CD4-positive, alpha-beta T cell treated with Interleukin-1 beta for 1 hour (primary cell): ENCODE data around the gene FCRL6.

ENCODE experiments used
- DNase-seq, 2 donors: peaks; one replicate each; pipeline ENCODE4 v3.0.0-alpha.2; 2020 to 2022

FCRL6 gene

DNA sequence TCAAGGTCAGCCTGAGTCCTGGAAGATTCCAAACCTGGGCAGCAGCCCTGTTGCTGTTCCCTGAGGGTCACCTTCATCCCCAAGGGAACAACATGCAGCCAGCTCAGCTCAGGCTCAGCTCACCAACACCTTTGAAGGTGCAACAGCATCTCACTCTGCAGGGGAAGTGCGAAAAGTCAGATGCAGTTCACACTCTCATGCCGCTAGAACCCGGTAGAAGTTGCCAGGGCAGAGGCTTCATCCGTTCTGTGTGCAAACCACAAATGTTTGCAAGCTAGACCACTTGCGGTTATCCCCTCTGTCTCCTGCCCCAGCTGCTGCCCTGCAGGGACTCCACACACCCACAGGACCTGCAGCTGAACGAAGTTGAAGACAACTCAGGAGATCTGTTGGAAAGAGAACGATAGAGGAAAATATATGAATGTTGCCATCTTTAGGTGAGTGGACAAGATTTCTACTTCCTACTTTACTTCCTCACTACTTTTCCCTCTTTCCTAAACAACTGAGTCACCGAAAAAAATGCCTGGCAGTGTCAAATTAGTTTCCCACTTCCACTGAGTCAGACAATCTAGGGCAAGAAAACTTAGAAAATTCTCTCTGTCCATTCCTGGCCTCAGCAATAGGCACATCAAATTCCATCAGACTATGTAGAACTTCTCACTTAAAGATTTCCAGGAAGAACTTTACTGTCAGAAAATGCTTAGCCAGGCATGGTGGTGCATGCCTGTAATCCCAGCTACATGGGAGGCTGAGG, 1.8 kb upstream of the FCRL6 start:
- DNase-seq, result peak; percentile 48 to 53

- DNase-seq, result no peak
Measured at GRCh38 chr1:159803956-159804689, 2.0 kb downstream of the FCRL6 start.

GRCh38 chr1:159804924-159805323, 2.8 kb downstream of the FCRL6 start:
- no peak for DNase-seq

GRCh38 chr1:159815926-159816325, 13.8 kb downstream of the FCRL6 start:
- no peak for DNase-seq

DNA sequence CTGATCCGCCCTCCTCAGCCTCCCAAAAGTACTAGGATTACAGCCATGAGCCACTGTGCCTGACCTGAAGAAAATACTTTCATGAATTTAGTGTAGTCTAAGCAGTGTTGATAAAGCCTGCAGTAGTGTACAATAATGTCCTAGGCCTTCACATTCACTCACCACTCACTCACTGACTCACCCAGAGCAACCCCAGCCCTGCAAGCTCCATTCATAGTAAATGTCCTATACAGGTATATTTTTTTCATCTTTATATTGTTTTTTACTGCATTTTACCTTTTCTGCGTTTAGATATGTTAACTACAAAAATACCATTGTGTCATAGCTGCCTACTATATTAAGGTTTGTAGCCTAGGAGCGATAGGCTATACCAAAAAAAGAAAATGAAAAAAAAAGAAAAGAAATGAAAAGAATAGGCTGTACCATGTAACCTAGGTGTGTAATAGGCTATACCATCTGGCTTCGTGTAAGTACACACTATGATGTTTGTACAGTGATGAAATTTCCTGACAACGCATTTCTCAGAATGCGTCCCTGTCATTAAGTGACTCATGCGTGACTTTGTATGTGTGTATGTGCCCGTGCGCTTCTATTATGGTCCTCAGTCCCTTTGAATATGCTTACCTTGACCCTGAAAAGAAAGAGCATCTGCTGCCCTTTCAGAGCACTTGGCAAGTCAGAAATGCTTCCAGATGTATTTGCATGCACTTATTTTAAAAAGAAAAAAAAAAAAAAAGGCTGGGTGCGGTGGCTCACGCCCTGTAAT, 15.3 kb downstream of the FCRL6 start:
- no peak for DNase-seq

DNA sequence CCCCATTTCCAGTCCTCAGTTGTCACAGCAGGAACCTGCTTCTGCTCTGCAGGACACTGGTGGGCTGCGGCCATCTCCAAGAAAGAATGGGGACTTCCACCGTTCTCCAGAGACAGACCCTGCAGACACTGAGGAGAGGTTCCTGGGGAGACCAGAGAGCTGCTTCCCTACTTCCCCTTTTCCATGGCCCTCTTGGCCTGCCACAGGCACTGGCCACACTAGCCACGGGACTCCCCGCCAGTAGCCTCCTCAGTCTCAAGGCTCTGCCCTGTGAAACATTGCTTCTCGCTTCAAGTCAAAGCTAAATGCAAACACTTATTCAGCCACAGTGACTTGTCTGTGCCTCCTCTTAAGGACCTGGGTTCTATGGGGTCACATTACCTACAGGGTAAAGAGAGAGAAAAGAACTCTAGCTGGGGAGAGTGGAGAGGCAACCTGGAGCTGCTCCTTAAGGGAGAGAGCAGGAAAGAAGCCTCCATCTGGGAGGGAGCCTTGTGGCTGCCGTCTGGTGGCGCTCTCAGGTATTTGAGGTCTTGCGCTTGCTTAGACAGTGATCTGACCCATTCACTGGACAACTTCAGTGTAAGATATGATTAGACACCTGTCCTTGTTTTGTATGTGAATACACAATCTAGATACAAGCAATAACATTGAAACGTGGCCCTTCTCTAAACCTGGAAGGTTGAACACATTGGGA, 19.2 kb downstream of the FCRL6 start:
- DNase-seq, result no peak

- no peak for DNase-seq
Measured at GRCh38 chr1:159823406-159823805, 21.2 kb downstream of the FCRL6 start.

DNA sequence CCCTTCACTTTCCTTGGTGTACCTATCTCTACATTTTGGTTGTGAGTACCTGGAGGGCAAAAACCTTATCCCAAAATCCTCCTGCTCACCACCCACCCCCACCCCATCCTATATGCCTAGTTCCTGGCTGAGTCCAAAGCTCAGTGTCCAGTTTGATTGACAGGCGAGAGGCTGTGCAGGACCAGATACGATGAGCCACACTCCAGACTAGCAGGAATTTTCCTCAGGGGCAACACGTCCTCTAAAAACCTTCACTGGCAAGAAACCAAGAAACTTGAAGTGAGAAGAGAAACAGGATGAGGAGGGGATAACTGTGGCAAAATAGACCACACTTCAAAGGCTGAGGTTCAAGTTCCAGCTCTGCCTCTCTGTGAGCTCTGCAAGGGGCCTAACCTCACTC, 23.4 kb downstream of the FCRL6 start:
- DNase-seq, result no peak

GRCh38 chr1:159826441-159827101, 24.4 kb downstream of the FCRL6 start, which contains the start of gene SLAMF8:
SLAMF8 (plus strand) TSS chr1:159826873; CDS start chr1:159826899, 26 bp downstream.
- DNase-seq, result peak; percentile 52 to 61

GRCh38 chr1:159827102-159827490, 24.9 kb downstream of the FCRL6 start:
- DNase-seq, result peak in 1 of 2 donors; percentile 8

- DNase-seq, result peak in 1 of 2 donors; percentile 46
Measured at GRCh38 chr1:159827549-159827948, 25.4 kb downstream of the FCRL6 start.

DNA sequence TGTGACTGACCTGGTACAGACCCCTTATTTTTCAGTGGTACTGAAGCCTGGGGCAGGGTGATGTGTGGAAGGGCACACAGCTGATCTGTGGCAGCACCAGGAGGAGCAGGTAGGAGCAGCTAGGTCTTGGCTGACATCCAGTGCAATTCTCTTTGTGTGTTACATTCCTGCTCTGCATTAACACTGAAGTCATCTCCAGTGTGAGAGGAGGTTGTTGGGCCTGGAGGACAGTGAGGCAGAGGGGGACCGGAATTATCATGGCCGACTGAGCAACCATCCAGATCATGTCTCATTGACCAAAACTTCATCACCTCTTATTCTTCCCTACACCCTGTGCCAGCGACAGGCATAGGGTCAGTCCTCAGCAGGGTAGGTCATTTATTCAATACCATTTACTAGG, 26.0 kb downstream of the FCRL6 start:
- DNase-seq, result no peak

DNA sequence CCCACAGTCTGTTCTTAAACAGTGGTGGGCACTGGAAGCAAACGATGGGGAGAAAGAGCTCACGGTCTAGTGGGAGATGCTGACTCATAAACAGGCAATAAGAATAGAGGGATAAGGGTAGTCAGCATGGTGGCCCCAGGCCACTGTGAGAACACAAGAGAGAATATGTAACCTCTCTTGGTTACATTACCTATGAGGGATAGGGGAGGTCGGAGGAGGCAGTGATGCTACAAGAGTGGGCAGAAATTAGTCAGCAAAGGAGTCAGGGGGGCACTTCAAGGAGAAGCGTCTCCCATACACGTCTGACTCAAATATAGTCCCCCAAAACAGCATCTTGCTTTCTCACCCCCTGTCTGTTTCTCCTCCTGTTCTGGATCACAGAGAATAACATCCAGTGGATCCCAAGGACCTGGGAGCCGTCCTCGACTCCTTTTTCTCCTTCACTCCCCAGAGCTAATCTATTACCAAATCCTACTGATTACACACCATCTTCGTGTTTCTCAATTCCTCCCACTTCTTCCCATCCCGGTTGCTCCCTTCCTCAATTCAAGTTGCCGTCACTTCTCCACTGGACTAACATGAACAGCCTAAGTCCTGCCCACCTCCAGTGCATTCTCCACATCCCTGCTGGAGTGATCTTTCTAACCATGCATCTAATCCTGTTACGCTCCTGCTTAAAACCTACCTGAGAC, 26.6 kb downstream of the FCRL6 start:
- DNase-seq, result no peak

DNA sequence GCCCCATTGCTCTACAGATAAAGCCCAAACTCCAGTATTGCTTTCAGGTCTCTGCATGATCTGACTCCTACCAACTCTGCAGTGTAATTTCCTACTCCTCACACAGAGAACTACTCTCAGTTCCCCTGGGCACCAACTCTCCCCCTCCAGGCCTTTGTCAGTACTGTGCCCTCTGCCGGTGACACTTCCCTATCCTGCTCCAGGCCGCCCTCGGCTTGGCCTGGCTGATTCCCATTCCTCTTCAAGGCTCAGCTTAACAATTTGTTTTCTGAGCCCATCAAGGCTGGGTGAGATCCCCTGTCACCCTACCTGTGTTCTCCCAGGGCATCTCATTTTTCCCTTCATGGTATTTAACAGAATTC, 27.1 kb downstream of the FCRL6 start:
- peak; percentile 13 to 53 for DNase-seq

DNA sequence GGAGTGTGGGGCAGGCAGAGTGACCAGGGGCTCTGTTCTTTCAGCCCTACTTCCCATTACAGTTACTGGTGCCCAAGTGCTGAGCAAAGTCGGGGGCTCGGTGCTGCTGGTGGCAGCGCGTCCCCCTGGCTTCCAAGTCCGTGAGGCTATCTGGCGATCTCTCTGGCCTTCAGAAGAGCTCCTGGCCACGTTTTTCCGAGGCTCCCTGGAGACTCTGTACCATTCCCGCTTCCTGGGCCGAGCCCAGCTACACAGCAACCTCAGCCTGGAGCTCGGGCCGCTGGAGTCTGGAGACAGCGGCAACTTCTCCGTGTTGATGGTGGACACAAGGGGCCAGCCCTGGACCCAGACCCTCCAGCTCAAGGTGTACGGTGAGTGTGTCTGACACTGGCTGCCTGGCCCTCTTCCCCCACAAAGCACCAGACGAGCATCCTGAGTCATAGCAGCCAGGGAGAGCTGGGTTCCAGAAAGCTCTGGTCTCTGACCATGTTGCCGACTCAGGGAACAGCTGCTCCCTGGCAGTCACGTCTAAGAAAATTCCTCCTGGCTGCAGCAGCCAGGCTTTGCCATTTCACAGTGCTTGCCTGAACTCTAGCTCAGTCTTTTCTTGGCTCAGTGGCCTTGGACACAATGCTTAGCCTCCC, 27.8 kb downstream of the FCRL6 start:
- no peak for DNase-seq

GRCh38 chr1:159830722-159831121, 28.6 kb downstream of the FCRL6 start:
- DNase-seq, result no peak

GRCh38 chr1:159831412-159832141, 29.4 kb downstream of the FCRL6 start:
- DNase-seq, result no peak

- DNase-seq, result no peak
Measured at GRCh38 chr1:159832309-159832708, 30.1 kb downstream of the FCRL6 start.

DNA sequence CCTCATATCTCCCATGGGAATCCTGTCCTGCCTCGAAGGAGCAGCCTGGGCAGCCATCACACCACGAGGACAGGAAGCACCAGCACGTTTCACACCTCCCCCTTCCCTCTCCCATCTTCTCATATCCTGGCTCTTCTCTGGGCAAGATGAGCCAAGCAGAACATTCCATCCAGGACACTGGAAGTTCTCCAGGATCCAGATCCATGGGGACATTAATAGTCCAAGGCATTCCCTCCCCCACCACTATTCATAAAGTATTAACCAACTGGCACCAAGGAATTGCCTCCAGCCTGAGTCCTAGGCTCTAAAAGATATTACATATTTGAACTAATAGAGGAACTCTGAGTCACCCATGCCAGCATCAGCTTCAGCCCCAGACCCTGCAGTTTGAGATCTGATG, 33.2 kb downstream of the FCRL6 start:
- no peak for DNase-seq

DNA sequence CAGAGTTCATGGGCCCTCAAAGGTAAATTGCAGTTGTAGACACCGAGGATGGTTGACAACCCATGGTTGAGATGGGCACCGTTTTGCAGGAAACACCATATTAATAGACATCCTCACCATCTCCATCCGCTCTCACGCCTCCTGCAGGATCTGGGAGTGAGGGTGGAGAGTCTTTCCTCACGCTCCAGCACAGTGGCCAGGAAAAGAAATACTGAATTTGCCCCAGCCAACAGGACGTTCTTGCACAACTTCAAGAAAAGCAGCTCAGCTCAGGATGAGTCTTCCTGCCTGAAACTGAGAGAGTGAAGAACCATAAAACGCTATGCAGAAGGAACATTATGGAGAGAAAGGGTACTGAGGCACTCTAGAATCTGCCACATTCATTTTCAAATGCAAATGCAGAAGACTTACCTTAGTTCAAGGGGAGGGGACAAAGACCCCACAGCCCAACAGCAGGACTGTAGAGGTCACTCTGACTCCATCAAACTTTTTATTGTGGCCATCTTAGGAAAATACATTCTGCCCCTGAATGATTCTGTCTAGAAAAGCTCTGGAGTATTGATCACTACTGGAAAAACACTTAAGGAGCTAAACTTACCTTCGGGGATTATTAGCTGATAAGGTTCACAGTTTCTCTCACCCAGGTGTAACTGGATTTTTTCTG, 33.8 kb downstream of the FCRL6 start:
- DNase-seq, result no peak
